Islet of Langerhans (tissue), 1 donor: ENCODE data around the gene EIF2S3.
"Not testable (repeated sequence)": the region's sequence is repeated elsewhere in the genome, so short reads cannot be mapped to it uniquely, and the experiment has no call there.

Experiments used
- FAIRE-seq: peaks from one replicate; lab custom pipeline; 2011; peaks lifted over from hg19 to GRCh38; lab: Jason Lieb, UNC

EIF2S3 gene

DNA sequence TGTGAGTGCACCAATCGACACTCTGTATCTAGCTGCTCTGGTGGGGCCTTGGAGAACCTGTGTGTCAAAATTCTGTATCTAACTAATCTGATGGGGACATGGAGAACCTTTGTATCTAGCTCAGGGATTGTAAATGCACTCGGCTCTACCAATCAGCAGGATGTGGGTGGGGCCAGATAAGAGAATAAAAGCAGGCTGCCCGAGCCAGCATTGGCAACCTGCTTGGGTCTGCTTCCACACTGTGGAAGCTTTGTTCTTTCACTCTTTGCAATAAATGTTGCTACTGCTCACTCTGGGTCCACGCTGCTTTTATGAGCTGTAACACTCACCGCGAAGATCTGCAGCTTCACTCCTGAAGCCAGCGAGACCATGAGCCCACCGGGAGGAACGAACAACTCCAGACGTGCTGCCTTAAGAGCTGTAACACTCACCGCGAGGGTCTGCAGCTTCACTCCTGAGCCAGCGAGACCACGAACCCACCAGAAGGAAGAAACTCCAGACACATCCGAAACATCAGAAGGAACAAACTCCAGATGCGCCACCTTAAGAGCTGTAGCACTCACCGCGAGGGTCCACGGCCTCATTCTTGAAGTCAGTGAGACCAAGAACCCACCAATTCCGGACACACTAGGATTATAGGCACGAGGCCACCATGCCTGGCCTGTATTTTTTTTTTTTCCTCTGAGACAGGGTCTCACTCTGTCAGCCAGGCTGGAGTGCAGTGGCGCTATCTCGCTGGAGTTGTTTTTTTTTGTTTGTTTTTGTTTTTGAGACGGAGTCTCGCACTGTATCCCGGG is 4.0 kb upstream of the EIF2S3 start:
- not testable (repeated sequence) for FAIRE-seq

DNA sequence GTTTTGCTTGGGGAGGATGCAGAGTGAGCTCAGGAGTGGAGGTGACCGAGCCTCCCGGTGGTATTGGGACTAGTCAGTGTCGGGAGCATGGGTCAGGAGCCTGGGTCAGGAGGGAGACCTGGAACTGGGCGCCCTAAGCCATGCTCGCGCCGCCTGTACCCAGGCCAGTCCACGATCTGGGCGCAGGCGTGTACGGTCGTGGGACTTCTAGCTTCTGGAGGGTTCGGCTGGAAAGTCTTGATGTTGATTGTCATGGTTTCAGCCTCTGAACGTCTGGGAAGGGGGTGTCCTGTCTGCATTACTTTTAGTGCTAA is 244 bp downstream of the EIF2S3 start:
- FAIRE-seq = no peak

DNA sequence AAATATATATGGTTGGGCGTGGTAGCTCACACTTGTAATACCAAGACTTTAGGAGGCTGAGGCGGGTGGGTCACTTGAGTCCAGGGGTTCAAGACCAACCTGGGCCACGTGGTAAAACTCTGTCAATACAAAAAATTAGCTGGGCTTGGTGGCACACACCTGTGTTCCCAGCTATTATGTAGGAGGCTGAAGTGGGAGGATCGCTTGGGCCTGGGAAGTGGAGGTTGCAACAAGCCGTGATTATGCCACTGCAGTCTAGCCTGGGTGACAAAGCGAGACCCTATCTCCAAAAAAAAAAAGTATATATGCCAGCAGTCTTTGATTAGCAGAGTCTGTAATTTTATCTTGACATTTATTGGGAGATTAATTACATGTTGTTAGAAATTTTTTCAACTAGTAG is 8.7 kb downstream of the EIF2S3 start:
- no peak for FAIRE-seq

DNA sequence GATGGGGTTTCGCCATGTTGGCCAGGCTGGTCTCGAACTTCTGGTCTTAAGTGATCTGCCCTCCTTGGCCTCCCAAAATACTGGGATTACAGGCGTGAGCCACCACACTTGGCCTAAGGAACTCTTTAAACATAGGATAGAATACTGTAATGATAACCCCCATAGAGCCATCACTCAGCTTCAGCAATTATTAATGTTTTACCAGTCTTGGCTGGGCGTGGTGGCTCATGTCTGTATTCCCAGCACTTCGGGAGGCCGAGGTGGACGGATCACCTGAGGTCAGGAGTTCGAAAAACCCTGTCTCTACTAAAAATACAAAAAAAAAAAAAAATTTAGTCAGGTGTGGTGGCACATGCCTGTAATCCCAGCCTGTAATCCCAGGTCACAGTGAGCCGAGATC is 15.1 kb downstream of the EIF2S3 start:
- no peak for FAIRE-seq

DNA sequence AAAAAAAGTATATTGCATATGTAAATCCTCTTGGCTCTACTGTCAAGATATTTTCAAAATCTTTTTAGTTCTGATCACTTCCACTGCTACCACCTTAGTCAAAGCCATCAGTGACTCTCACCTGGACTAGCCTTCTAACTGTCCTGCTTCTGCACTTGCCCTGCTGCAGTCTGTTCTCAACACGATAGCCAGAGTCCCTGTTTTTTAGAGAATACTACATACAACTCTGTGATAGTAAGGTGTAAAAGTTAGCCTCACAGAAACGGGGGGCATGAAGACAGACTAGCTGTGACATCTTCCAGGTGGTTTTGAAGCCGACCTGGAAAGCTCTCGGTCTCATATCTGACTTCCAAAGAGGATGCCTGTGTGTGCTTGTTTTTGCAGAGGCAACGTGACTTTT is 24.7 kb downstream of the EIF2S3 start:
- no peak for FAIRE-seq

DNA sequence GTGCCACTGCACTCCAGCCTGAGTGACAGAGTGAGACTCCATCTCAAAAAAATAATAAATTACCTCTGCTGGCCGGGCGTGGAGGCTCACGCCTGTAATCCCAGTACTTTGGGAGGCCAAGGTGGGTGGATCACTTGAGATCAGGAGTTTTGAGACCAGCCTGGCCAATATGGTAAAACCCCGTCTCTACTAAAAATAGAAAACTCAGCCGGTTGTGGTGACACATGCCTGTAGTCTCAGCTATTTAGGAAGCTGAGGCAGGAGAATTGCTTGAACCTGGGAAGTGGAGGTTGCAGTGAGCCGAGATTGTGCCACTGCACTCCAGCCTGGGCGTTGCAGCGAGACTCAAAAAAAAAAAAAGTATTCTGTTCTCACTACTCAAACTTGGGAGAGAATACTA is 25.5 kb downstream of the EIF2S3 start:
- not testable (repeated sequence) for FAIRE-seq

DNA sequence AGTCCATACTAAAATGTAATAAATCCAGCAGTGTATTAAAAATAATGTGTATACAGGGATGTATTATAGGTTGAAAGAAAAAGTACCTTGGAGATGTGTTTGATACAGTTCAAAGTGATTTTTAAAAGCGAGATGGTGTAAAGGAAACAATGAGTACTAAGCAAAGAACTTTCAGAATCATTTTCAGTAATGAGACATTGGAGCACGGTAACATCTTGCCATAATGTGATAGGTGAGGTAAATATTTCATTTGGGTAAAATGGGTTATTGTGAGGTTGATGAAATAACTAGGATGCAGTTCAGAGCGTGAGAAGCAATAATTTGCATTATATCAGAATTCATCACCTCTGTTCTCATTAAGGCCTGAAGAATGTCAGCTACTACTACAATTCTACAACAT is 25.9 kb downstream of the EIF2S3 start:
- FAIRE-seq = no peak

DNA sequence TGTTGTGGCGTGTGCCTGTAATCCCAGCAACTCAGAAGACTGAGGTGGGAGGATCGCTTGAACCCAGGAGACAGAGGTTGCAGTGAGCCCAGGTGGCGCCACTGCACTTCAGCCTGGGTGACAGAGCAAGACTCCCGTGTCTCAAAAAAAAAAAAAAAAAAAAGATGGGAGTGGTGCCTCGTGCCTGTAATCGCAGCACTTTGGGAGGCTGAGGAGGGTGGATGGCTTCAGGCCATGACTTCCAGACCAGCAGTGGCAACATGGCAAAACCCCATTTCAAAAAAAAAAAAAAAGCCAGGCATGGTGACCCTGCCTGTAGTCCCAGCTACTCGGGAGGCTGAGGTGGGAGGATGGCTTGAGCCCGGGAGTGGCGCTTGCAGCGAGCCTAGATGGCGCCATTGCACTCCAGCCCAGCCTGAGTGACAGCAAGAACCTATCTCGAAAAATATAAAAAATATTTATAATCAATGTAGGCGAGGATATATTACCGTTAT is 27.0 kb downstream of the EIF2S3 start:
- no peak for FAIRE-seq

DNA sequence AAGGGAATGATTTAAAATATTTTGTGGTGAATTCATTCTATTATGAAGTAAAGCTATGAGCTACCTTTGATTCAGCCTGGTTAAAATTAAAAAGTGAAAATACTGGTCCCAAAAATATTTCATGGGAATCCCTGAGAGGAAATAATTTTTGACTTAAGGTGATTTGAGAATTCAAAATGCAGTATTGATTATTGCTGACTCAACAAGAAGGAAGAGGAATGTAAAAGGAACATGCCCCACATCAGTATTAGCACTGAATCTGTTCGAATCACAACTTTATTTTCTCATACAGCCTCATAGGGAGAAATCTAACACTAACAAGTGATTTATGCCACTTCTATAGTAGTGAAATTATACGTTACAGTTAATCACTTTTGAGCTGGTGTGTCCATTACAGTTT is 27.7 kb downstream of the EIF2S3 start:
- FAIRE-seq = peak; percentile 21

DNA sequence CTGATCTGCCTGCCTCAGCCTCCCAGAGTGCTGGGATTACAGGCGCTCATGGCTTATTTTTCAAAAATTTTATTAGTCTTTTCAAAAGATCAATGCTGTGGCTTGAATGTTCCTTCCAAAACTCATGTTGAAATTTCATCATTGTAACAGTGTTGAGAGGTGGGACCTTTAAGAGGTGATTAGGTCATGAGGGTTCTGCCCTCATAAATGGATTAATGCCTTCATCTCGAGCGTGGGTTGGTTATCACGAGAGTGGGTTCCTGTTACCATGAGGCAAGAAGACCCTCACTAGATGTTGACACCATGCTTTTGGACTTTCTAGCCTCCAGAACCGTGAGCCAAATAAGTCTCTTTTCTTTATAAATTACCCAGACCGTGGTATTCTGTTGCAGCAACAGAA is 30.3 kb downstream of the EIF2S3 start:
- FAIRE-seq = no peak

DNA sequence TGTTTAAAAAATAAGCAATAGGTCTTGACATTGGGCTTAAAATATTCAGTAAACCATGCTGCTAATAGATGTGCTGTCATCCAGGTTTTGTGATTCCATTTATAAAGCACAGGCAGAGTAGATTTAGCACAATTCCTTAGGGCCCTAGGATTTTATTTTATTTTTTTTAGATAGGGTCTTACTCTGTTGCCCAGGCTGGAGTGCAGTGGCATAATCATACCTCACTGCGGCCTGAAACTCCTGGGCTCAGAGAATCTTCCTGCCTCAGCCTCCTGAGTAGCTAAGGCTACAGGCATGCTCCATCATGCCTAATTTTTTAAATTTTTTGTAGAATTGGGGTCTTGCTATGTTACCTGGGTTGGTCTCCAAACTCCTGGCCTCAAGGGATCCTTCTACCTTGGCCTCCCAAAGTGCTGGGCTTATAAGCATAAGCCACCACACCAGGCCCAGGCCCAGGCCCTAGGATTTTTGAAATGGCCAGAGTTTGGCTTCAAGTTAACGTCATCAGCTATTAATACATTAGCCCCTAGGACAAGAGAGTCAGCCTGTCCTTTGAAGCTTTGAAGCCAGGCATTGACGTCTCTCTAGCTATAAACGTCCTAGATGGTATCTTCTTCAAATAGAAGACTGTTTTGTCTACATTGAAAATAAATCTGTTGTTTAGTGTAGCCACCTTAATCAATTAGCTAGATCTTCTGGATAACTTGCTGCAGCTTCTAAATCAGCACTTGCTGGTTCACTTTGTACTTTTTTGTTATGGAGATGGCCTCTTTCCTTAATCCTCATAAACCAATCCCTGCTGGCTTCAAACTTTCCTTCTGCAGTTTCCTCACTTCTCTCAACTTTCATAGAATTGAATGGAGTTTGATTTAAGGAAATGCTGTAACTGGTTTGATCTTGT is 35.8 kb downstream of the EIF2S3 start:
- FAIRE-seq = no peak

DNA sequence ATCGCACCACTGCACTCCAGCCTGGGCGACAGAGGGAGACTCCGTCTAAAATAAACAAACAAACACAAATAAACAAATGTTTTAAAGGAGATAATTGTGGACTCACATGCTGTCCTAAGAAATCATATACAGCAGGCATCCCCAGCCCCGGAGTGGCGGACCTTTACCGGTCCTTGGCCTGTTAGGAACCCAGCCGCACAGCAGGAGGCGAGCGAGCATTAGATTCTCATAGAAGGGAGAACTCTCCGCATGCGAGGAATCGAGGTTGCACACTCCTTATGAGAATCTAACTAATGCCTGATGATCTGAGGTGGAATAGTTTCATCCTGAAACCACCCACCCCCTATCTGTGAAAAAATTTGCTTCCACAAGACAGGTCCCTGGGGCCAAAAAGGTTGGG is 39.0 kb downstream of the EIF2S3 start:
- no peak for FAIRE-seq

DNA sequence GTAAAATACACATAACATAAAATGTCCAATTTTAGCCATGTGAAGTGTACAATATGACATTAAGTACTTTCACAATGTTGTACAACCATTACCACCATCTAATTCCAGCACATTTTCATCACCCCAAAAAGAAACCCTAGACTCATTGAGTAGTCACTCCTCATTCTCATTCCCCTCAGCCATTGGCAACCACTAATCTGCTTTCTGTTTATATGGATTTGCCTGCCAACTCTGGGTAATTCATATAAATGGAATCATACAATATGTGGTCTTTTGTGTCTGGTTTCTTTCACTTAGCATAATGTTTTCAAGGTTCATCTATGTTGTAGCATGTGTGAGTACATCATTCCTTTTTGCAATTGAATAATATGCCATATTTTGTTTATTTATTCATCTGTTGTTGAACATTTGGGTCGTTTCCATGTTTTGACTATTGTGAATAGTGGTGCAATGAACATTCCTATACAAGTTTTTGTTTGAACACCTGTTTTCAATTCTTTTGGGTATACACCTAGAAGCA is 43.0 kb downstream of the EIF2S3 start:
- FAIRE-seq = no peak

DNA sequence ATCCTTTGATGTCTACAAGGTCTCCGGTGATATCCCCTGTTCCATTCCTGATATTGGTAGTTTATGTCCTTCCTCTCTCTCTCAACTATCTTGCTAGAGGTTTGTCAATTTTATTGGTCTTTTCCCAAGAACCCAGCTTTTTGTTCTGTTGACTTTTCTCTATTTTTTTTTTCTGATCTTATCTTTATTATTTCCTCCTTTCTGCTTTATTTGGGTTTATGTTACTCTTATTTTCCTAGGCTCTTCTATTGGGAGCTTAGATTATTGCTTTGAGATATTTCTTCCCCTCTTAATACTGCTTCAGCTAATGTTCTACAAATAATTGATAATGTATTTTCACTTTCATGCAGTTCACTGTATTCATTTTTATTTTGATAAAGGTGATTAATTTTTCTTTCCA is 44.2 kb downstream of the EIF2S3 start:
- no peak for FAIRE-seq

DNA sequence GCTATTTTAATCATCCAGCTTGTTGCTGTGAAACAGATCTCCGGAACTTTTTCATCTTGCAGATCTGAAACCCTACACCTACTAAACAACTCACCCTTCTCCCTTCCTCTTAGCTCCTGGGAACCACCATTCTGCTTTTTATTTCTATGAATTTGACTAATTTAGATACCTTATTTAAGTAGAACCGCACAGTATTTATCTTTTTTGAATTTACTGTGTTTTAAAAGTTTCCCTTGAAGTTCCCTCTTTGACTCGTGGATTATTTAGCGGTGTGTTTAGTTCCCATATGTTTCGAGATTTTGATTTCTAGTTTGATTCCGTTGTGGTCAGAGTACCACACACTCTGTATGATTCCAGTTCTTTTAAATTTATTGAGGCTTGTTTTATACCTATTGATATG is 44.6 kb downstream of the EIF2S3 start:
- no peak for FAIRE-seq

DNA sequence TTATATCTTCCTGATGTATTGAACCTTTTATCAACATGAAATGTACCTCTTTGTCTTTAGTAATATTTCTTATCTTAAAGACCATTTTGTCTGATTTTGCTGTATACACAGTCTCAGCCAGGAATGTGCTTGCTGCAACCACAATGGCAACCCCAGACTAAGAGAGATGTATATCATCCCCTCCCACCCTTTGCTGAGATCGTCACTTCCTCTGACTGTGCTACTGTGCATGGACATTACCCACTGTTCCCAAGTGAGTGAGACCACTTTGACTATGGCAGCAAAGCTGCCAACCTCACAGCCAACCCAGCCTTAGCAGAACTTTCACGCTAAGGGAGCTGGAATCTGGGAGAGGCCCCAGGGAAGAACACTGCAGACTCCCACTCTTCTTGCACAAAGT is 46.0 kb downstream of the EIF2S3 start:
- no peak for FAIRE-seq

DNA sequence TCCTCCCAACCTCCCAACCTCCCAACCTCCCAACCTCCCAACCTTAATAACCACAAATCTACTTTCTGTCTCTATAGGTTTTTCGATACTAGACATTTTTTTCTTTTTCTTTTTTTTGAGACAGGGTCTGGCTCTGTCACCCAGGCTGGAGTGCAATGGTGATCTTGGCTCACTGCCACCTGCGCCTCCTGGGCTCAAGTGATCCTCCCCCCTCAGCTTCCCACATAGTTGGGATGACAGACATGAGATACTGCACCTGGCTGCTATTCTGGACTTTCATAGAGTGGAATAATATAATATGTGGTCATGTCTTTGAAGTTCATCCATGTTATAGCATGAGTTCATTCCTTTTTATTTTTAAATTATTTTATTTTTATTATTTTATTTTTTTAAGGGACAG is 55.3 kb downstream of the EIF2S3 start:
- no peak for FAIRE-seq

DNA sequence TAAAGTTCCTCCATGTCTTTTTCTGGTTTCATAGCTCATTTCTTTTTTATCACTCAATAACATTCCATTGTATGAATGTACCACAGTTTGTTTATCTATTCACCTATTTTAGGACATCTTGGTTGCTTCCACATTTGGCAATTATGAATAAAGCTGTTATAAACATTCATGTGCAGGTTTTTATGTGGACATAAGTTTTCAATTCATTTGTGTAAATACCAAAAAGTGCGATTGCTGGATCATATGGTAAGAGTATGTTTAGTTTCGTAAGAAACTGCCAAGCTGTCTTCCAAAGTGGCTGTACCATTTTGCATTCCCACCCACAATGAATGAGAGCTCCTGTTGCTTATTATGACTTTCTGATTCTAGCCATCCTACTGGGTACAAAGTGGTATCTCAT is 58.4 kb downstream of the EIF2S3 start:
- FAIRE-seq = no peak

DNA sequence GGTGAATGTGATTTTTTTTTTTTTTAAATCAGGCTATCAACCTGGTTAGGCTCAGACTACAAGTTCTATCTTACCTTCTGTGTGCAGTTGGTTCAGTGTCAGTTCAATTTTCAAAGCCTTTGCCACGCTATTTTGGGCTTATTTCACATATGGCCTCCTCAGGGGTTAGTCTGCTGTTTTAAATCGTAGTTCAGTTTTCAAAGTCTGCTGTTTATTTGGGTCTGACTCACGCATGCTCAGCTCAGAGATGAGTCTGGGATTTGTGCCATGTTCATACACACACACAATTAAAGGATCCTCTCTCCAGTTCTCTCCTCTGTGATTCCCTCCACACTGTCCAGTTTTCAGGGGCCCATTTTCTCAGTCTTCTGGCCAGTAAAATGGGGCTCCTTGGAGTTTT is 62.5 kb downstream of the EIF2S3 start:
- FAIRE-seq = no peak

DNA sequence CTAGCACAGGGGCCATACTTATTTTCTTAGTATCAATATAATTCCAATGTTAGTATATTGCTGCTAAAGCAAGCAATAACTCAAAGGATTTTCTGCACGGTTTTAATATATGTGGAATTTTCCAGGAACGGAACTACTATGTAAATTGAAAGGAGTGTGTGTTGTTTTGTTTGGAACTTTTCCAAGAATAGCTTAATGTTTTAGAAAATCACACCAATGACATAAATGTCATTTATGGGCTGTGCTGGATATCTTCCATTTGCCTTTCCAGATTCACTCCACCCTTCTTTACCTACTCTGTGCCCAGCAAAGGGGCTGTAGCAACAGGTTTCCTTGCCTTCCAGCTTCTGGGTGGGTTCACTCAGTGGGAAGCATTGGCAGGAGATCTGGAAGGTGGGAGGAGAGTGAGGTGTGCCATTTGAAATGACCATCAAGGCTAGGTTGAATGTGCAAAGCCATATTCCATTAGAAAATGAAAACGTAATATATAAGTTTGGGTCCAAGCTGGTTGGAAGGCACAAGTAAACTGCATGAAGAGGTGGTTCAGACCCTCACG is 69.6 kb downstream of the EIF2S3 start:
- FAIRE-seq = peak; percentile 60

DNA sequence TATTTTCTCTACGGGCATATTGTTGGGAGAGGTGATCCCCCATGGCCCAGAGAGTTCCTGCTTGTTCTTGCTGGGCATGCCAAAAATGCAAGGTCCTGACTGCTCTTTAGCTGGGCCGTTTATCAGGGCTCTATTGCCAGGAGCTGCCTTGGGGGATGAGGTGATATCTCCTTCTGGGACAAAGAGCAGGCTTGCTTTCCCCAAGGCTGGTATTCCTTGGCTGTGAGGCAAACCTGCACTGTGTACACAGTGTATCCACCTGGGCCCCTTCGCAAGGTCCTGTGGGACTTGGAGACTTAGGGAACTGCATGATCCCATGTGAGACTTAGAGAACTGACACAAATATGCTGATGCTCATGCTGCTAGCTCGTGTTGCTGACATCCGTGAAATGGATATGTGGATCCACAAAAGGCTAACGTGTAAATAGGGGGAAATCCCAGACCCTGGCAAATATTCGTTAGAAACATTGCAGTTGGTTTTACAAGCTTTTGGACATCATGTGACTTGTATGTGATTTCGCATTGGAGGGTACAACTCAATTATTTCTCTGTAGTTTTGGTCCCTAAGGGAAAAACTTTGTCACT is 70.4 kb downstream of the EIF2S3 start:
- FAIRE-seq = no peak
